HepG2 (cell line): ENCODE data around the gene MCM3. TPM values are rescaled to one million over a fixed set of nuclear protein-coding genes. Genes with fewer than 3 reads are reported as not detected.

Experiments
- ATM ChIP-seq: fragments of 450-650 bp; IDR thresholded peaks from 2 replicates; pipeline ENCODE4 v1.7.1; 2017; ENCODE audit warnings: mild to moderate bottlenecking, borderline replicate concordance
- BCLAF1 ChIP-seq: fragments of 450-650 bp; IDR thresholded peaks from 2 replicates; pipeline ENCODE4 v1.6.1; 2017; ENCODE audit warnings: mild to moderate bottlenecking
- HNF1A ChIP-seq, 2 experiments: sonication (generic) in 1 of 2; formaldehyde crosslinking in 1 of 2; IDR thresholded peaks; 2 replicates each; pipeline versions ENCODE4 v1.4.0 to v1.6.1; 2016 to 2020; ENCODE audit warnings: borderline replicate concordance in 1 of 2, low read depth in 1 of 2, mild to moderate bottlenecking in 1 of 2, missing genetic modification reagents in 1 of 2
- HOXA5 ChIP-seq: sonication (generic); formaldehyde crosslinking; IDR thresholded peaks from 2 replicates; pipeline ENCODE4 v1.4.0; 2020; ENCODE audit warnings: missing genetic modification reagents
- JUNB ChIP-seq: sonication (generic); formaldehyde crosslinking; IDR thresholded peaks from 2 replicates; pipeline ENCODE4 v1.8.0; 2022; ENCODE audit warnings: missing genetic modification reagents, mild to moderate bottlenecking, borderline replicate concordance
- NFATC3 ChIP-seq: sonication (generic); formaldehyde crosslinking; IDR thresholded peaks from 2 replicates; pipeline ENCODE4 v1.5.1; 2020; ENCODE audit warnings: mild to moderate bottlenecking, missing genetic modification reagents
- PRDM15 ChIP-seq: sonication (generic); formaldehyde crosslinking; IDR thresholded peaks from 2 replicates; pipeline ENCODE4 v1.4.0; 2020; ENCODE audit warnings: missing genetic modification reagents
- RXRB ChIP-seq: IDR thresholded peaks from 2 replicates; pipeline ENCODE4 v1.6.1; 2016; ENCODE audit warnings: borderline replicate concordance, missing genetic modification reagents, missing compliant biosample characterization
- SRF ChIP-seq: IDR thresholded peaks from 2 replicates; pipeline ENCODE4 v1.6.1; 2011; ENCODE audit warnings: mild to moderate bottlenecking, low read depth, low read length, moderate library complexity
- SSRP1 ChIP-seq: IDR thresholded peaks from 2 replicates; pipeline ENCODE4 v1.6.1; 2016; ENCODE audit warnings: control low read depth
- ZBTB26 ChIP-seq: IDR thresholded peaks from 2 replicates; pipeline ENCODE4 v1.6.1; 2016; ENCODE audit warnings: missing compliant biosample characterization, missing genetic modification reagents, borderline replicate concordance
- ZNF230 ChIP-seq: sonication (generic); formaldehyde crosslinking; IDR thresholded peaks from 2 replicates; pipeline ENCODE4 v1.4.0; 2020; ENCODE audit warnings: mild to moderate bottlenecking, missing genetic modification reagents
- ZNF263 ChIP-seq: sonication (generic); formaldehyde crosslinking; IDR thresholded peaks from 2 replicates; pipeline ENCODE4 v1.4.0; 2020; ENCODE audit warnings: missing genetic modification reagents
- ZNF576 ChIP-seq: sonication (generic); formaldehyde crosslinking; IDR thresholded peaks from 2 replicates; pipeline ENCODE4 v1.4.0; 2020; ENCODE audit warnings: mild to moderate bottlenecking, missing genetic modification reagents
- ZNF670 ChIP-seq: sonication (generic); formaldehyde crosslinking; IDR thresholded peaks from 2 replicates; pipeline ENCODE4 v1.8.0; 2022; ENCODE audit warnings: mild to moderate bottlenecking, missing genetic modification reagents, borderline replicate concordance
- ZNF746 ChIP-seq: sonication (generic); formaldehyde crosslinking; IDR thresholded peaks from 2 replicates; pipeline ENCODE4 v1.8.0; 2022; ENCODE audit warnings: mild to moderate bottlenecking, missing genetic modification reagents
- polyA plus RNA-seq, 8 experiments: library from polyadenylated mRNA; depleted of rRNA in 3 of 8; stranded (reverse) in 7 of 8; unstranded in 1 of 8; fragments of >200 nt; fragmentation: Illumina TruSeq in 4 of 8; extraction: Trizol in 4 of 8; gene quantifications; 2 replicates each; pipeline versions ENCODE4 v1.2.1 to v1.2.3, GENCODE V29; 2011 to 2016; ENCODE audit warnings: low read depth in 4 of 8, missing spikeins in 1 of 8, mixed read lengths in 1 of 8; ENCODE audit not compliant: insufficient read depth in 1 of 8
- total RNA-seq, 5 experiments: library from RNA; depleted of rRNA; stranded (reverse); fragments of >200 nt; fragmentation: Illumina TruSeq; extraction: Trizol; gene quantifications; 2 replicates each; pipeline ENCODE4 v1.2.3, GENCODE V29; 2016; ENCODE audit warnings: low read depth in 1 of 5

The MCM3 gene
- total and polyA plus RNA-seq, 2 of the 13 experiments (the other 11 are each of a cell fraction or from before 2014, with no cell fraction given), result 164 to 288 TPM

GRCh38 chr6:52325695-52326471 lies 41.3 kb upstream of the MCM3 start (continued):
- TF ChIP-seq ZNF263 (CRISPR knock-in tag), result 0 out of 2 replicates have a peak, but pooled peaks have one; percentile 19
- TF ChIP-seq NFATC3 (CRISPR knock-in tag), result peak; percentile 78; the same call in 1 of the 2 replicates
- TF ChIP-seq SSRP1 (CRISPR knock-in tag), result no peak
- peak; percentile 25 for TF ChIP-seq ZBTB26 (CRISPR knock-in tag)
- peak; percentile 78 for TF ChIP-seq ZNF746 (CRISPR knock-in tag)
- peak; percentile 54; the same call in 1 of the 2 replicates for TF ChIP-seq ZNF230 (CRISPR knock-in tag)
- no peak for TF ChIP-seq ATM
- peak; percentile 81 for TF ChIP-seq HNF1A (IDR thresholded peaks at IDR 0.05; ENCODE audit: low read depth)
- TF ChIP-seq HNF1A (CRISPR knock-in tag; IDR thresholded peaks at IDR 0.05; ENCODE audit: borderline replicate concordance), result peak; percentile 91
- TF ChIP-seq RXRB (CRISPR knock-in tag), result peak; percentile 71
- no peak for TF ChIP-seq ZNF670 (CRISPR knock-in tag)
- TF ChIP-seq HOXA5 (CRISPR knock-in tag), result no peak; the same call in none of the 2 replicates
- no peak for TF ChIP-seq ZNF576
- 0 out of 2 replicates have a peak, but pooled peaks have one; percentile 42 for TF ChIP-seq PRDM15 (CRISPR knock-in tag)
- no peak for TF ChIP-seq BCLAF1
- TF ChIP-seq SRF, result no peak
- TF ChIP-seq JUNB (CRISPR knock-in tag), result no peak
